Activated CD4-positive, alpha-beta T cell treated with anti-CD3 and anti-CD28 coated beads, Interleukin-2, amount 10 ng/mL, durations not matched to agents 24 days and 14 days (primary cell): ENCODE results near the gene LDB2. TPM values are rescaled to one million over a fixed set of nuclear protein-coding genes. Genes with fewer than 3 reads are reported as not detected.

ENCODE experiments used
- DNase-seq: peaks from one replicate; pipeline ENCODE4 v3.0.0; 2022
- H3K27ac Mint-ChIP-seq: one replicate; pipeline ENCODE4 v1.8.0; 2022; ENCODE audit warnings: mild to moderate bottlenecking, mixed read lengths
- H3K27me3 Mint-ChIP-seq: one replicate; pipeline ENCODE4 v1.8.0; 2022; ENCODE audit warnings: mixed read lengths
- H3K36me3 Mint-ChIP-seq: one replicate; pipeline ENCODE4 v1.8.0; 2022; ENCODE audit warnings: low read depth, mild to moderate bottlenecking, mixed read lengths
- H3K4me1 Mint-ChIP-seq: one replicate; pipeline ENCODE4 v1.8.0; 2021; ENCODE audit warnings: mixed read lengths
- H3K4me3 Mint-ChIP-seq: one replicate; pipeline ENCODE4 v1.8.0; 2022; ENCODE audit warnings: mild to moderate bottlenecking, moderate library complexity, mixed read lengths
- H3K9me3 Mint-ChIP-seq: one replicate; pipeline ENCODE4 v1.8.0; 2021; ENCODE audit warnings: mixed read lengths
- intact Hi-C: fragments of 100-400 bp; cut with micrococcal nuclease; formaldehyde crosslinking; loops from one replicate; pipeline ENCODE4 v1.15.1; 2023
- total RNA-seq: library from RNA; stranded (reverse); gene quantifications from 2 replicates; pipeline ENCODE4 v1.2.3, GENCODE V29; 2022

Gene LDB2
- total RNA-seq, 1 donor from 2014 or later: not detected

DNA sequence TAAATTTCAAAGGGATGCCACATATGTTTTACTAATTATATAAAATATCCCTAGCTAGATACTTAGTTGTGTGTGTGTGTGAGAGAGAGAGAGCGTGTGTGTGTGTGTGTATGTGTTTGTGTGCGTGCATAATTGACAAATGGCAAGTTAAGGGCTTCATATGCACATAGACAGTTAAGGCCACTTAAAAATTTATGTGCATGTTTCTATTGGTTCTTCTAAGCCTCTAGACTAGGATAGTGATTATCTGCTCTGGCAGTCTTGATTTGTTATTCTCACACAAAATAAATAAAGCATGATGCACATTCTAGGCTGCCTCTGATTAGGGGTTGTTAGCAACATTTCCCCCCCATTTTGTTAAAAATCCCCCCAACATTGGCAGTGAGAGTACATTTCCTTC is 393.2 kb downstream of the LDB2 start:
- intact Hi-C loops: no loop called here
- Mint-ChIP-seq H3K4me1 (no peaks in the 10 kb centered on the region), H3K36me3 (no peaks in the 10 kb centered on the region), H3K27ac (no peak overlapping the region), H3K27me3 (no peaks in the 10 kb centered on the region), H3K4me3 (no peak overlapping the region), H3K9me3 (peaks cover 7% of the 10 kb centered on the region)
- no peak for DNase-seq

DNA sequence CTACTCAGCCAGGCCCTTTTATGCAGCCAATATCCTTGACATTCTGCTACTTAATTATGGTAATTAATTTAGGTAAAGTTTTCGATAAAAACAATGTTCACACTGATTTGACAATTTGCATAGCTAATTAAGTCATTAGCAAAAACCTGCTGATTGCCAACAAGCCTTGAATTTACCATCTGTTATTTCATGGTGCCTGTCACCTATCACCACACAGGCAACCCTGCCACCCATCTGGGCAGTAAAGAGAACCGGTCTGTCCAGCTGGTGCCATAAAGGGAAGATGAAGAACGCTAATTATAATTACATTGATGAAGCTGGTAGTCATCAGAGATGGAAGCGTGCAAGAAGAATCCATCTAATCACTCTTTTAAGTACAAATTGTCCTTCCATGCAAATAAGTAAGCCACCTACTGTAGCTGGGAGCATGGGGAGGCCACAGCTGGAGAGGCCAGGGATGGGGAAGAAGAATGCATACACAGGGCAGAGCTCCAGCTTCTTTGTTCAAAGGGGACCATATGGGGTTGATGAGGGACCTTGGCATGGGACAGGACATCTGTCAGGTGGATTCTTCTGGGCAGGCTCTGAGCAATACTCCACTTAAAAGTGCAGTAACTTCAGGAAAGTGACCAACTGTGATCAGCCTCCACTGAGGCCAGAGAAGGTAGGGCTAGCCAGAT is 394.9 kb downstream of the LDB2 start:
- Mint-ChIP-seq H3K27me3 (no peaks in the 10 kb centered on the region), H3K36me3 (no peaks in the 10 kb centered on the region), H3K4me1 (no peaks in the 10 kb centered on the region), H3K4me3 (no peak overlapping the region), H3K9me3 (peaks cover 6% of the 10 kb centered on the region), H3K27ac (no peak overlapping the region)
- intact Hi-C loops: no loop called here
- no peak for DNase-seq

DNA sequence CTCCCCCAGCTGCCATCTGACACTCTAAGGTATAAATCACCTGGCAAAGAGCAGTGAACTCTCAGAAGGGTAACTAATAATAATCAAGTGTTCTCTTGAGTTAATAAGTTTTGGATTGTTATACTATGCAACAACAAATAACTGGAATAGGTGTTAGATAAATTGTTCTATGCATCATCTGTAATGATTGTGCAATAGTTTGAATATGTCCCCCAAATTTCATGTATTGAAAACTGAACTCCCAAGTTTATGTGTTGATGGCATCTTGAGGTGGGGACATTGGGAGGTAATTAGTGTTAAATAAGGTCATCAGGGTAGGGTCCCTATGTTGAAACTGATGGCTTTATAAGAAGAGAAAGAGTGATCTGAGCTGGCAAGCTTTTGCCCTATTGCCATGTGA is 399.5 kb downstream of the LDB2 start:
- Mint-ChIP-seq H3K36me3 (no peaks in the 10 kb centered on the region), H3K27me3 (no peaks in the 10 kb centered on the region), H3K4me1 (no peaks in the 10 kb centered on the region), H3K27ac (no peak overlapping the region), H3K4me3 (no peak overlapping the region), H3K9me3 (peaks cover 3% of the 10 kb centered on the region)
- no peak for DNase-seq
- intact Hi-C loops: no loop called here

DNA sequence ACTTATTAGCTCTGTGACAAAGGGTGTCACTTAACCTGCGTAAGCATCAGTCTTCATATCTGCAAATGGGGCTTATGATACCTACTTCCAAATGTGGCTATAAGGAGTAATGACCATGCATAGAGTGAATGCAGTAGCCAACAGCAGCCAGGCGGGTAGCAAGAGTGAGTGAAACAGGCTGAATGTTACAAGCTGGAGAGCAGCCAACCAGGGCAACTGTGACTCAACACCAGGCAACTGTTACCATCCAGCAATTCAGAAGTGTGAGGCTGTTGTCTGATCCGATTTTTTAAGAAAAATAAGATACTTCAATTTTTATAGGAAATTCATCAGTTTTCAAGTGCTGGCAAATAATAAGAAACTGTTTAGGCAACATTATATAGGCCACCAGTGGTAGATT is 401.9 kb downstream of the LDB2 start:
- no peaks in the 10 kb centered on the region for H3K36me3 Mint-ChIP-seq
- peaks cover 3% of the 10 kb centered on the region for H3K9me3 Mint-ChIP-seq
- no peaks in the 10 kb centered on the region for H3K4me1 Mint-ChIP-seq
- H3K27me3 Mint-ChIP-seq: no peaks in the 10 kb centered on the region
- H3K4me3 Mint-ChIP-seq: no peak overlapping the region
- intact Hi-C loops: no loop called here
- no peak overlapping the region for H3K27ac Mint-ChIP-seq
- DNase-seq: no peak

DNA sequence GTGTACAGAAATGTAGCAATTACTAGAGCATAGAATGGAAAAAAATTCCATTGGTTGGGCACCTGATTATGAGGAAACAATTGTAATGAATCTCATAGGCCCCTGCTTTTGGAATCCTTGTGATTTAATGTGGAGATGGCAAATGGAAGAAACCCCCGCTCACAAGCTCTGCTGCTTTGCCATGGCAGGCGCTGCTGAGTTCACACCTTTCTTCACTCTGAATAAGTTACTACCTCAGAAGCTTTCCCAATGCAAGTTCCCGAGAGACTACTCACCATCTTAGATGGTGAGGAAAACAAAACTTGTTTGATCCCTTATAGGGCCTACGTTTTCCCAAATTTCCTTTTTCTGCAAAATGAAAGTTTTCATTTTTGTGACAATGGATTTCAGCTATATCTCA is 405.6 kb downstream of the LDB2 start:
- intact Hi-C loops: no loop called here
- no peaks in the 10 kb centered on the region for H3K27me3 Mint-ChIP-seq

DNA sequence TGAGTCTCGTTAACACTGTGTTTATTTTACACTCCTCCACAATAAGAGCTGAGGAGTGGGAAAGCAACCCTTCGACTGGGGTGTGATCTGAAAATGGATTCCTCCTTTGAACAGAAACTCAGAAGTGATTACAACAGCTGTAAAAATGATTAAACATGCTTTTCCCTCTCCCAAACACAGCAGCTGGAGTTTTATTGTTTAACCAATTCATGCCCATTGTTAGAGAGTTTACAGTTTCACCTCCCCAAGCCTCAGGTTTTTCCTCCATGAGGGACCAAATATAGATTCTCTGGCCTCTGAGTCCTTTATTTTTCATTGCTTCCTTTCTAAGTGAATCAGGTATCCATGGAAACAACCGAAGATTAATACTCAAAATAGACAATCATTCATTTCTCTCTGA is 409.2 kb downstream of the LDB2 start:
- Mint-ChIP-seq H3K27me3 (no peaks in the 10 kb centered on the region), H3K4me1 (no peaks in the 10 kb centered on the region), H3K4me3 (no peak overlapping the region), H3K36me3 (no peaks in the 10 kb centered on the region), H3K9me3 (peaks cover 6% of the 10 kb centered on the region), H3K27ac (no peak overlapping the region)
- intact Hi-C loops: no loop called here
- no peak for DNase-seq

More for the DNA sequence above, 405.6 kb downstream of the LDB2 start:
- no peaks in the 10 kb centered on the region for H3K36me3 Mint-ChIP-seq
- DNase-seq: no peak
- no peaks in the 10 kb centered on the region for H3K4me1 Mint-ChIP-seq
- H3K9me3 Mint-ChIP-seq: peaks cover under 1% of the 10 kb centered on the region
- H3K27ac Mint-ChIP-seq: no peak overlapping the region
- H3K4me3 Mint-ChIP-seq: no peak overlapping the region

DNA sequence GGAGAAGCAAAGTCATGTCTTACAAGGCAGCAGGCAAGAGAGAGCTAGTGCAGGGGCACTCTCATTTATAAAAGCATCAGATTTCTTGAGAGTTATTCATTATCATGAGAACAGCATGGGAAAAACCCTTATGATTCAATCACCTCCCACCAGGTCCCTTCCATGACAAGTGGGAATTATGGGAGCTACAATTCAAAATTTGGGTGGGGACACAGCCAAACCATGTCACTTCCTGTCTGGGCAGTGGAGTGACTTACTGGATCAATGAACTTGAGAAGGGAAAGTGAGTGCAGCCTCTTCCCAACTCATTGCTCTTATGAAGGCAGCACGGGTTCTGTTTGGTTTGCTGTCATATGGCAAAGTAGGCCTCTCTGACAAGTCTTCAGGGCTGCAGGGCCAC is 410.4 kb downstream of the LDB2 start:
- H3K9me3 Mint-ChIP-seq: peaks cover 6% of the 10 kb centered on the region
- no peak for DNase-seq
- H3K27me3 Mint-ChIP-seq: no peaks in the 10 kb centered on the region
- H3K27ac Mint-ChIP-seq: no peak overlapping the region
- no peaks in the 10 kb centered on the region for H3K36me3 Mint-ChIP-seq
- H3K4me1 Mint-ChIP-seq: no peaks in the 10 kb centered on the region
- no peak overlapping the region for H3K4me3 Mint-ChIP-seq
- intact Hi-C loops: no loop called here

DNA sequence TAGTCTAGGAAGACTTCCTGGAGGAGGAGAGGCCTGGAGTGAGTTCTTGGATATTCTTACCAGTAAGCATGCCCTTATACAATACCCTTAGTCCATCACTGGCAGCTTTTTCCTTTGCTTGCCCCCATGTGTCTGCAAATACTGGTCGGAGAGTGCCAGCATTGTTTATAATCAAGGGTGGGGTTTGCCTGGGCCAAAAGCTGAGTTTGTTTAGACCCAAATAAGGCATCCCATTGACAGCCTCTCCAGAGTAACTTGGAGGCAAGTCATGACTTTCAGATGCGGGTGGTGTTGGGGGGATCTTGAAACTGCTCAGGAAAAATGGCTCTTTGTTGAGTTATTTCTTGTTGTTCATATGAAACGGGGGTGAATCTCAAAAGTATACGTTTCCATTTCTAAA is 413.7 kb downstream of the LDB2 start:
- Mint-ChIP-seq H3K27ac (no peak overlapping the region), H3K4me1 (no peaks in the 10 kb centered on the region), H3K4me3 (no peak overlapping the region), H3K36me3 (no peaks in the 10 kb centered on the region), H3K9me3 (peaks cover 6% of the 10 kb centered on the region), H3K27me3 (no peaks in the 10 kb centered on the region)
- DNase-seq: no peak
- intact Hi-C loops: no loop called here

DNA sequence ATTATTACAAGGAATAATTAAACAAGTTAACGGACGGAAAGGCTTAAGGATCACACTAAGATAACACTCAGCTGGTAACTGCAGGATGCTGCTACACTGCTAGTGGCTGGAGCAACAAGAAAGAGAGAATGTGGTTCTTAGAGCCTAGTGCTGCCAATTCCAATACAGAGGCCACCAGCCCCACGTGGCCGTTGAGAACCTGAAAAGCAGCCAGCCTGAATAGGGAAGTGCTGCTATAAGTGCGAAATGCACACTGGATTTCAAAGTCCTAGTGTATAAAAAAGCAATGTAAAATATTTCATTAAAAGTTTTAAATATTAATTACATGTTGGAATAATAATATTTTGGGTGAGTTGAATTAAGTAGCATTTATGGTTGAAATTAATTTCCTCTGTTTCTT is 414.9 kb downstream of the LDB2 start:
- Mint-ChIP-seq H3K27me3 (no peaks in the 10 kb centered on the region), H3K4me3 (no peak overlapping the region), H3K9me3 (peaks cover 6% of the 10 kb centered on the region), H3K27ac (no peak overlapping the region), H3K4me1 (no peaks in the 10 kb centered on the region), H3K36me3 (no peaks in the 10 kb centered on the region)
- intact Hi-C loops: no loop called here
- no peak for DNase-seq

DNA sequence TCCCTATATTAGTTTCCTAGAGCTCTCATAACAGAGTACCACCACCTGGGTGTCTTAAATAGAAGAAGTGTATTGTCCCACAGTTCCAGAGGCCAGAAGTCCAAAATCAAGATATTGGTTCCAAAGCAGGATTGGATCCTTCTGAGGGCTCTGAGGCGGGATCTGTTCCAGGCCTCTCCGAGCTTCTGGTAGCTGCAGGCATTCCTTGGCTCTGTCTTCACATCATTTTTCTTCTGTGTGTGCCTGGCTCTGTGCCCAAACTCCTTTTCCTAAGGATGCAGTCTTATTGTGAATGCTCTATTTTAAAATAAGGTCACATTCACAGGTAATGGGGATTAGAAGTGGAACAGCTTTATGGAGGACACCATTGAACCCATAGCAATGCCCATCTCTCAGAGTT is 418.4 kb downstream of the LDB2 start:
- H3K27ac Mint-ChIP-seq: no peak overlapping the region
- no peaks in the 10 kb centered on the region for H3K27me3 Mint-ChIP-seq
- no peaks in the 10 kb centered on the region for H3K4me1 Mint-ChIP-seq
- no peaks in the 10 kb centered on the region for H3K36me3 Mint-ChIP-seq
- DNase-seq: no peak
- H3K4me3 Mint-ChIP-seq: no peak overlapping the region
- H3K9me3 Mint-ChIP-seq: no peaks in the 10 kb centered on the region
- intact Hi-C loops: no loop called here

DNA sequence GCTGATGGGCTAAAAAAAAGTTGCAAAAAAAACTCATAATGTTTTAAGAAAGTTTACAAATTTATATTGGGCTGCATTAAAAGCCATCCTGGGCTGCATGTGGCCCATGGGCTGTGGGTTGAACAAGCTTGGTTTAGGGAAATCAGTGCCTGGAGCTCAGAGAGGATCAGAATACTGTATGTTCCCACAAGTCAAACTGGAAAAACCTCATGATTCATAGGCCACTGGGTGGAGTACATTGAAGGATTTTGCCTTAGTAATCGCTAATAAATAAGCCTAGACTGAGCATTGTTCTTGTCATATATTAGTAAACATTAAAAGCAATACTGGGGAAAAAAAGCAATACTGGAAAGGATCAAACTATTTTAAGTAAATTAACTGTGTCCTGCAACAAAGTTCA is 425.9 kb downstream of the LDB2 start:
- no peaks in the 10 kb centered on the region for H3K27me3 Mint-ChIP-seq
- H3K4me3 Mint-ChIP-seq: no peak overlapping the region
- no peaks in the 10 kb centered on the region for H3K4me1 Mint-ChIP-seq
- intact Hi-C loops: no loop called here
- no peak for DNase-seq
- H3K27ac Mint-ChIP-seq: no peak overlapping the region
- H3K36me3 Mint-ChIP-seq: no peaks in the 10 kb centered on the region
- peaks cover 4% of the 10 kb centered on the region for H3K9me3 Mint-ChIP-seq

DNA sequence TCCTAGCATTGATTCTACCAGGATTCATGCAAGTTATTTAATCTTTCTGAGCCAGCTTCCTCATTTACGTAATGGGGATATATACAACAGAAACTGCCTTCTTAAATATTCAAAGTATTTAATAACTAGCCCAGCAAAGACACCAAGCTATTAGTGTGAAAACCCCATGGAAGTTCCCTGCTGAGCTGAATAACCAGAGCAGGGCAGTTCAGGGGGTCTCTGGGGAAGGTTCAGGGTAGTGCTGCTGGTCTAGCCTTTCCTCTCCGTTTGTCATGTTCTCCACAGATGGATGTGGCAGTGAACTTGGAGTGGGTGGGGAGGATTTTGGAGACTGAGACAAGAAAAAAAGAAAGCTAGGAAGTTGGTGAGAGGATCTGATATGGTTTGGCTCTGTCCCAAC is 431.4 kb downstream of the LDB2 start:
- no peaks in the 10 kb centered on the region for H3K27me3 Mint-ChIP-seq
- intact Hi-C loops: no loop called here
- H3K36me3 Mint-ChIP-seq: no peaks in the 10 kb centered on the region
- H3K9me3 Mint-ChIP-seq: no peaks in the 10 kb centered on the region
- H3K27ac Mint-ChIP-seq: no peak overlapping the region
- no peaks in the 10 kb centered on the region for H3K4me1 Mint-ChIP-seq
- no peak for DNase-seq
- H3K4me3 Mint-ChIP-seq: no peak overlapping the region

DNA sequence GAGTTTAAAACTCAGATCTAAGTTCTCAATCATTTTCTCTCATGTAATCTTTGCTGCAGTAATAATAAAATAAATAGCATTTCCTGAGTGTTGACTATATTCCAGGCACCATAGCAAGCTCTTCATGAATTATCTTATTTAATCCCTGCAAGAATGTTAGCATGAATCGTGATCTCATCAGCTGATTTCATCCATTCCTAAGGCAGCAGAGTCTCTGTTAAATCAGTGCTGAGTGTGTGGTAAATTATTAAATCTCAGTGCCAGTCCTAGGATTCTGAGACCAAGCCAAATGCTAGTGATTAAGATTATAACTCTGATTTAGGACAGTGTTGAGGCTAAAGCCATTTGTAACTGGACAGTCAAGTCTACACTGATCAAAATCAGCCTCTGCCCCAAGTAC is 431.9 kb downstream of the LDB2 start:
- Mint-ChIP-seq H3K9me3 (no peaks in the 10 kb centered on the region), H3K27ac (no peak overlapping the region), H3K36me3 (no peaks in the 10 kb centered on the region), H3K4me3 (no peak overlapping the region), H3K27me3 (no peaks in the 10 kb centered on the region), H3K4me1 (no peaks in the 10 kb centered on the region)
- intact Hi-C loops: no loop called here
- DNase-seq: no peak

DNA sequence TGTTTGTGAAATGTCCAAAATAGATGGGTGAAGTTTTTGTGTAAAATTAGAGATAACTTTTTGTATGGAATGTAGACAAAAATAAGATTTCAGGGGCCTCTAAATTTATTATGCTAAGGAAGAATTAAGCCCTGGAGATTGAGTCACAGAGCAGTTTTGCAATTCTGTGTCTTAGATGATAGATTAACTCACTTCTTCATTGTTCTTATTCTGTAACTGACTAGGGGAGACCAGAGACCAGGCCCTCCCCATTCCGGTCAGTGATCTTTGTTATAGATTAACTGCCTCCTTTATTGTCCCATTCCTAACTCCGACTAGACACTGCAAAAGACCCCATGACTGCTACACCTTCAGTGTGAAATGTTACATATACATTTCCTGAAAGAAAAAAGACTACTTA is 433.8 kb downstream of the LDB2 start:
- Mint-ChIP-seq H3K36me3 (no peaks in the 10 kb centered on the region), H3K9me3 (no peaks in the 10 kb centered on the region), H3K4me1 (no peaks in the 10 kb centered on the region), H3K27me3 (no peaks in the 10 kb centered on the region), H3K4me3 (no peak overlapping the region), H3K27ac (no peak overlapping the region)
- intact Hi-C loops: no loop called here
- DNase-seq: no peak

DNA sequence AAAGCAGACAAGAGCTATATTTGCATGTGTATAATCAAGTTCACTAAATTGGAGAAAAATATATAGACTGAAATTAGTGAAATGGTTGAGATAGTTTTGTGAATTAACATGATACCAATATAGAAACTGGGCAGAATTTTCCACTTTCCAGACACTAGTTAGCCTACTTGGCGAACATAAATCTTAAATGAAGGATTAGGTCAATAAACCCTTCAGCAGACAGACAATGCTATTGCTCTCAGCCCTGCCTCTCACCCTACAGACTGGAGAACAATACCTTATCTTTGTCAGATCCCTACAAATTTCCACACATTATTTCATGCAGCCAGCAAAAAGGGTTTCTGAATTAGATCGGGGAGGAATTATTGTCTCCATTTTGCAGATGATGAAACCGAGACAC is 435.8 kb downstream of the LDB2 start:
- intact Hi-C loops: no loop called here
- no peak overlapping the region for H3K27ac Mint-ChIP-seq
- no peak overlapping the region for H3K4me3 Mint-ChIP-seq
- H3K9me3 Mint-ChIP-seq: no peaks in the 10 kb centered on the region
- H3K27me3 Mint-ChIP-seq: no peaks in the 10 kb centered on the region
- no peaks in the 10 kb centered on the region for H3K36me3 Mint-ChIP-seq
- no peaks in the 10 kb centered on the region for H3K4me1 Mint-ChIP-seq
- no peak for DNase-seq
